GM23338 (cell line): Measurements from ENCODE around the gene TRAF4. TPM values are rescaled to one million over a fixed set of nuclear protein-coding genes. Genes with fewer than 3 reads are reported as not detected.
"Not testable (repeated sequence)": the region's sequence is repeated elsewhere in the genome, so short reads cannot be mapped to it uniquely, and the experiment has no call there.

Experiments used
- ATAC-seq: fragments of 200-7000 bp; cut with Tn5 transposase; 3 replicates; pipeline ENCODE4 v1.9.1; 2020
- DNase-seq: peaks from one replicate; pipeline ENCODE4 v3.0.0-alpha.2; 2015; ENCODE audit warnings: low spot score
- H2AFZ ChIP-seq: fragments of 200-600 bp; sonication (generic); 2 replicates; pipeline ENCODE4 v1.8.0; 2016; ENCODE audit warnings: antibody characterized with exemption, mild to moderate bottlenecking, moderate library complexity
- H3F3A ChIP-seq: fragments of 200-600 bp; sonication (generic); replicated peaks from 2 replicates; pipeline ENCODE4 v1.8.0; 2017; ENCODE audit warnings: antibody characterized with exemption, mixed run types, low read depth
- H3K27ac ChIP-seq: fragments of 200-600 bp; sonication (generic); 2 replicates; pipeline ENCODE4 v1.6.1; 2016; ENCODE audit warnings: low read depth
- H3K27me3 ChIP-seq: fragments of 200-600 bp; sonication (generic); 2 replicates; pipeline ENCODE4 v1.8.0; 2016; ENCODE audit warnings: mild to moderate bottlenecking, mixed run types, moderate library complexity; ENCODE audit not compliant: insufficient read depth
- H3K36me3 ChIP-seq: fragments of 200-600 bp; sonication (generic); 2 replicates; pipeline ENCODE4 v1.8.0; 2016; ENCODE audit warnings: mild to moderate bottlenecking; ENCODE audit not compliant: insufficient read depth
- H3K4me1 ChIP-seq: fragments of 200-600 bp; sonication (generic); 2 replicates; pipeline ENCODE4 v1.8.0; 2016; ENCODE audit warnings: mild to moderate bottlenecking, moderate library complexity; ENCODE audit not compliant: insufficient read depth
- H3K4me2 ChIP-seq: fragments of 200-600 bp; sonication (generic); 2 replicates; pipeline ENCODE4 v1.7.1; 2017; ENCODE audit warnings: mixed run types
- H3K4me3 ChIP-seq: fragments of 200-600 bp; sonication (generic); 2 replicates; pipeline ENCODE4 v1.6.1; 2016; ENCODE audit warnings: mixed run types
- H3K79me2 ChIP-seq: fragments of 200-600 bp; sonication (generic); replicated peaks from 2 replicates; pipeline ENCODE4 v1.8.0; 2017; ENCODE audit warnings: mild to moderate bottlenecking; ENCODE audit not compliant: insufficient read depth
- H3K9me2 ChIP-seq: fragments of 200-600 bp; sonication (generic); 2 replicates; pipeline ENCODE4 v1.8.0; 2017; ENCODE audit not compliant: insufficient read depth
- H4K20me1 ChIP-seq: fragments of 200-600 bp; sonication (generic); replicated peaks from 2 replicates; pipeline ENCODE4 v1.8.0; 2017; ENCODE audit warnings: mild to moderate bottlenecking; ENCODE audit not compliant: insufficient read depth
- H3K27ac Mint-ChIP-seq: 2 replicates; pipeline ENCODE4 v1.8.0; 2020; ENCODE audit warnings: inconsistent platforms, mild to moderate bottlenecking, moderate library complexity, mixed read lengths
- H3K27me3 Mint-ChIP-seq: 3 replicates; pipeline ENCODE4 v1.8.0; 2022; ENCODE audit warnings: low read depth, mild to moderate bottlenecking, moderate library complexity, mixed read lengths, inconsistent platforms; ENCODE audit not compliant: insufficient read depth, poor library complexity
- H3K36me3 Mint-ChIP-seq: 3 replicates; pipeline ENCODE4 v1.8.0; 2021; ENCODE audit warnings: low read depth, mild to moderate bottlenecking, inconsistent platforms, moderate library complexity, mixed read lengths
- H3K4me1 Mint-ChIP-seq: 3 replicates; pipeline ENCODE4 v1.8.0; 2020; ENCODE audit warnings: mild to moderate bottlenecking, inconsistent platforms, mixed read lengths
- H3K4me3 Mint-ChIP-seq: 3 replicates; pipeline ENCODE4 v1.8.0; 2021; ENCODE audit warnings: moderate library complexity, mild to moderate bottlenecking, inconsistent platforms, mixed read lengths
- H3K9me3 Mint-ChIP-seq: 3 replicates; pipeline ENCODE4 v1.8.0; 2020; ENCODE audit warnings: moderate library complexity, mild to moderate bottlenecking, inconsistent platforms, mixed read lengths
- EZH2 ChIP-seq: fragments of 200-600 bp; sonication (generic); IDR thresholded peaks from one replicate; pipeline ENCODE4 v1.8.0; 2017; ENCODE audit warnings: antibody characterized with exemption, mild to moderate bottlenecking, low read depth; ENCODE audit not compliant: unreplicated experiment
- ZNF331 ChIP-seq: fragments of 250-450 bp; sonication (Bioruptor Pico); IDR thresholded peaks from 2 replicates; pipeline ENCODE4 v1.5.0; 2020; ENCODE audit warnings: low read depth, mild to moderate bottlenecking, moderate library complexity
- polyA plus RNA-seq: library from polyadenylated mRNA; unstranded; fragments of >200 nt; fragmentation: Nextera tagmentation; extraction: Ambion mirVana; gene quantifications from 2 replicates; pipeline ENCODE4 v1.2.1, GENCODE V29; 2016
- total RNA-seq: library from RNA; depleted of rRNA; stranded (reverse); fragments of >200 nt; shearing (Covaris generic); gene quantifications from 2 replicates; pipeline ENCODE4 v1.2.3, GENCODE V29; 2014
- TF ChIP-seq, protein P1 (sequence below): fragments of 250-450 bp; sonication (Bioruptor Pico); IDR thresholded peaks from 2 replicates; pipeline ENCODE4 v1.5.0; 2020; ENCODE audit warnings: mild to moderate bottlenecking, moderate library complexity

The TRAF4 gene
- total and polyA plus RNA-seq, 2 experiments from 2014 or later, result 63.5 to 152 TPM

DNA sequence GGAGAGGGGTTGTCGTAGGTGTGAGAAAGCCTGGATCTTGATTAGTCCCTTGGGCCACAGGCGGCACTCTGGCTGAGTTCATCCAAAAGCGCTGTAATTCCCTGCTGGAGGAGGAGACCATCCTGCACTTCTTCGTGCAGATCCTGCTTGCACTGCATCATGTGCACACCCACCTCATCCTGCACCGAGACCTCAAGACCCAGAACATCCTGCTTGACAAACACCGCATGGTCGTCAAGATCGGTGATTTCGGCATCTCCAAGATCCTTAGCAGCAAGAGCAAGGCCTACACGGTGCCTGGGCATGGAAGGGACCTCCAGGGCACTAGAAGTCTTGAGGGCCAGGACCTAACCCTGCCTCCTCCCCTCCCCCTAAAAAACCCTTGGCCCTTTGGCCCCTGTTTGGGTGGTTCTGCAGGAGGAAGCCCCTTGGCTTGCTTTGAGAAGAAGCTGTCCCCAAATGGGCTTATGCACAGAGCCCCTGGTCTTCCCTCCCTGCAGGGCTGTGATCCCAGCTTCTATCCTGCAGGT is 9.0 kb upstream of the TRAF4 start:
- Mint-ChIP-seq H3K4me1 (peaks cover 2% of the 10 kb centered on the region), H3K27ac (no peak overlapping the region), H3K36me3 (peaks cover 36% of the 10 kb centered on the region), H3K4me3 (no peak overlapping the region), H3K9me3 (no peaks in the 10 kb centered on the region; the same call in 1 of the 3 replicates), H3K27me3 (peaks cover 7% of the 10 kb centered on the region)
- no peaks in the 10 kb centered on the region for H3K27me3 ChIP-seq
- H3K9me2 ChIP-seq, result no peaks in the 10 kb centered on the region
- H3K27ac ChIP-seq, result no peak overlapping the region
- TF ChIP-seq EZH2, result no peak
- DNase-seq (no peak), ATAC-seq (no peak)
- no peaks in the 10 kb centered on the region for H3K36me3 ChIP-seq
- no peaks in the 10 kb centered on the region for H3F3A ChIP-seq
- no peaks in the 10 kb centered on the region for H3K4me1 ChIP-seq
- H3K4me3 ChIP-seq, result no peak overlapping the region
- no peak overlapping the region for H2AFZ ChIP-seq
- H3K79me2 ChIP-seq, result no peaks in the 10 kb centered on the region; the same call in 1 of the 2 replicates
- H3K4me2 ChIP-seq, result no peak overlapping the region
- no peaks in the 10 kb centered on the region; the same call in 1 of the 2 replicates for H4K20me1 ChIP-seq

DNA sequence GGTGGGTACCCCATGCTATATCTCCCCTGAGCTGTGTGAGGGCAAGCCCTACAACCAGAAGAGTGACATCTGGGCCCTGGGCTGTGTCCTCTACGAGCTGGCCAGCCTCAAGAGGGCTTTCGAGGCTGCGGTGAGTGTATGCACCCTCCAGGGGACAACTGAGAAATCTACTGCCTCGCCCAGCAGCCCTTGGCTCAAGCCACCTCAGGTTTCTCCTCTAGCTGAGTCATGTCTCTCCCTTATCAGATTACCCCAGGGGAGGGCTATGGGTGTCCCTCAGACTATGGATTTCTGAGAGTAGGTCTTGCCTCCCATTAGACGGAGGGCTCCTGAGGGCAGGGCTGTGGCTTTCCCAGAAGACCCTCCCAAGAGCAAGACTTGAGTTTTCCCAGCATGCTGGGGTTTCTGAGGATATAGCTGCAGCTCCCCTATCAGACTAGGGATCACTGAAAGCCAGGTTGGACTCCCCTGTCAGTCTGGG is 8.5 kb upstream of the TRAF4 start:
- Mint-ChIP-seq H3K4me3 (no peak overlapping the region), H3K27me3 (peaks cover 7% of the 10 kb centered on the region), H3K9me3 (no peaks in the 10 kb centered on the region; the same call in 1 of the 3 replicates), H3K27ac (no peak overlapping the region), H3K36me3 (peaks cover 37% of the 10 kb centered on the region), H3K4me1 (no peaks in the 10 kb centered on the region; the same call in 2 of the 3 replicates)
- Histone ChIP-seq H3K27ac (no peak overlapping the region), H3F3A (no peaks in the 10 kb centered on the region), H2AFZ (no peak overlapping the region), H3K4me3 (no peak overlapping the region), H3K4me1 (no peaks in the 10 kb centered on the region), H3K4me2 (no peak overlapping the region), H3K9me2 (no peaks in the 10 kb centered on the region), H3K27me3 (no peaks in the 10 kb centered on the region), H4K20me1 (no peaks in the 10 kb centered on the region; the same call in 1 of the 2 replicates), H3K36me3 (no peaks in the 10 kb centered on the region), H3K79me2 (no peaks in the 10 kb centered on the region; the same call in 1 of the 2 replicates)
- ATAC-seq, result no peak; the same call in 2 of the 3 replicates
- no peak for DNase-seq
- TF ChIP-seq ZNF331 (CRISPR knock-in tag), result no peak
- TF ChIP-seq, protein P1, sequence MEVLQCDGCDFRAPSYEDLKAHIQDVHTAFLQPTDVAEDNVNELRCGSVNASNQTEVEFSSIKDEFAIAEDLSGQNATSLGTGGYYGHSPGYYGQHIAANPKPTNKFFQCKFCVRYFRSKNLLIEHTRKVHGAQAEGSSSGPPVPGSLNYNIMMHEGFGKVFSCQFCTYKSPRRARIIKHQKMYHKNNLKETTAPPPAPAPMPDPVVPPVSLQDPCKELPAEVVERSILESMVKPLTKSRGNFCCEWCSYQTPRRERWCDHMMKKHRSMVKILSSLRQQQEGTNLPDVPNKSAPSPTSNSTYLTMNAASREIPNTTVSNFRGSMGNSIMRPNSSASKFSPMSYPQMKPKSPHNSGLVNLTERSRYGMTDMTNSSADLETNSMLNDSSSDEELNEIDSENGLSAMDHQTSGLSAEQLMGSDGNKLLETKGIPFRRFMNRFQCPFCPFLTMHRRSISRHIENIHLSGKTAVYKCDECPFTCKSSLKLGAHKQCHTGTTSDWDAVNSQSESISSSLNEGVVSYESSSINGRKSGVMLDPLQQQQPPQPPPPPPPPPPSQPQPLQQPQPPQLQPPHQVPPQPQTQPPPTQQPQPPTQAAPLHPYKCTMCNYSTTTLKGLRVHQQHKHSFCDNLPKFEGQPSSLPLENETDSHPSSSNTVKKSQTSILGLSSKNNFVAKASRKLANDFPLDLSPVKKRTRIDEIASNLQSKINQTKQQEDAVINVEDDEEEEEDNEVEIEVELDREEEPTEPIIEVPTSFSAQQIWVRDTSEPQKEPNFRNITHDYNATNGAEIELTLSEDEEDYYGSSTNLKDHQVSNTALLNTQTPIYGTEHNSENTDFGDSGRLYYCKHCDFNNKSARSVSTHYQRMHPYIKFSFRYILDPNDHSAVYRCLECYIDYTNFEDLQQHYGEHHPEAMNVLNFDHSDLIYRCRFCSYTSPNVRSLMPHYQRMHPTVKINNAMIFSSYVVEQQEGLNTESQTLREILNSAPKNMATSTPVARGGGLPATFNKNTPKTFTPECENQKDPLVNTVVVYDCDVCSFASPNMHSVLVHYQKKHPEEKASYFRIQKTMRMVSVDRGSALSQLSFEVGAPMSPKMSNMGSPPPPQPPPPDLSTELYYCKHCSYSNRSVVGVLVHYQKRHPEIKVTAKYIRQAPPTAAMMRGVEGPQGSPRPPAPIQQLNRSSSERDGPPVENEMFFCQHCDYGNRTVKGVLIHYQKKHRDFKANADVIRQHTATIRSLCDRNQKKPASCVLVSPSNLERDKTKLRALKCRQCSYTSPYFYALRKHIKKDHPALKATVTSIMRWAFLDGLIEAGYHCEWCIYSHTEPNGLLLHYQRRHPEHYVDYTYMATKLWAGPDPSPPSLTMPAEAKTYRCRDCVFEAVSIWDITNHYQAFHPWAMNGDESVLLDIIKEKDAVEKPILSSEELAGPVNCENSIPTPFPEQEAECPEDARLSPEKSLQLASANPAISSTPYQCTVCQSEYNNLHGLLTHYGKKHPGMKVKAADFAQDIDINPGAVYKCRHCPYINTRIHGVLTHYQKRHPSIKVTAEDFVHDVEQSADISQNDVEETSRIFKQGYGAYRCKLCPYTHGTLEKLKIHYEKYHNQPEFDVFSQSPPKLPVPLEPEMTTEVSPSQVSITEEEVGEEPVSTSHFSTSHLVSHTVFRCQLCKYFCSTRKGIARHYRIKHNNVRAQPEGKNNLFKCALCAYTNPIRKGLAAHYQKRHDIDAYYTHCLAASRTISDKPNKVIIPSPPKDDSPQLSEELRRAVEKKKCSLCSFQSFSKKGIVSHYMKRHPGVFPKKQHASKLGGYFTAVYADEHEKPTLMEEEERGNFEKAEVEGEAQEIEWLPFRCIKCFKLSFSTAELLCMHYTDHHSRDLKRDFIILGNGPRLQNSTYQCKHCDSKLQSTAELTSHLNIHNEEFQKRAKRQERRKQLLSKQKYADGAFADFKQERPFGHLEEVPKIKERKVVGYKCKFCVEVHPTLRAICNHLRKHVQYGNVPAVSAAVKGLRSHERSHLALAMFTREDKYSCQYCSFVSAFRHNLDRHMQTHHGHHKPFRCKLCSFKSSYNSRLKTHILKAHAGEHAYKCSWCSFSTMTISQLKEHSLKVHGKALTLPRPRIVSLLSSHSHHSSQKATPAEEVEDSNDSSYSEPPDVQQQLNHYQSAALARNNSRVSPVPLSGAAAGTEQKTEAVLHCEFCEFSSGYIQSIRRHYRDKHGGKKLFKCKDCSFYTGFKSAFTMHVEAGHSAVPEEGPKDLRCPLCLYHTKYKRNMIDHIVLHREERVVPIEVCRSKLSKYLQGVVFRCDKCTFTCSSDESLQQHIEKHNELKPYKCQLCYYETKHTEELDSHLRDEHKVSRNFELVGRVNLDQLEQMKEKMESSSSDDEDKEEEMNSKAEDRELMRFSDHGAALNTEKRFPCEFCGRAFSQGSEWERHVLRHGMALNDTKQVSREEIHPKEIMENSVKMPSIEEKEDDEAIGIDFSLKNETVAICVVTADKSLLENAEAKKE (CRISPR knock-in tag), result no peak

DNA sequence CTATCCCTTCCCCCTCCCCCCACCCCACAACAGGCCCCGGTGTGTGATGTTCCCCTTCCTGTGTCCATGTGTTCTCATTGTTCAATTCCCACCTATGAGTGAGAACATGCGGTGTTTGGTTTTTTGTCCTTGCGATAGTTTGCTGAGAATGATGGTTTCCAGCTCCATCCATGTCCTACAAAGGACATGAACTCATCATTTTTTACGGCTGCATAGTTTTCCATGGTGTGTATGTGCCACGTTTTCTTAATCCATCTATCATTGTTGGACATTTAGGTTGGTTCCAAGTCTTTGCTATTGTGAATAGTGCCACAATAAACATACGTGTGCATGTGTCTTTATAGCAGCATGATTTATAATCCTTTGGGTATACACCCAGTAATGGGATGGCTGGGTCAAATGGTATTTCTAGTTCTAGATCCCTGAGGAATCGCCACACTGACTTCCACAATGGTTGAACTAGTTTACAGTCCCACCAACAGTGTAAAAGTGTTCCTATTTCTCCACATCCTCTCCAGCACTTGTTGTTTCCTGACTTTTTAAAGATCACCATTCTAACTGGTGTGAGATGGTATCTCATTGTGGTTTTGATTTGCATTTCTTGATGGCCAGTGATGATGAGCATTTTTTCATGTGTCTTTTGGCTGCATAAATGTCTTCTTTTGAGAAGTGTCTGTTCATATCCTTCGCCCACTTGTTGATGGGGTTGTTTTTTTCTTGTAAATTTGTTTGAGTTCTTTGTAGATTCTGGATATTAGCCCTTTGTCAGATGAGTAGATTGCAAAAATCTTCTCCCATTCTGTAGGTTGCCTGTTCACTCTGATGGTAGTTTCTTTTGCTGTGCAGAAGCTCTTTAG is 7.7 kb upstream of the TRAF4 start:
- H3K36me3 Mint-ChIP-seq, result peaks cover 37% of the 10 kb centered on the region
- H4K20me1 ChIP-seq, H3K79me2 ChIP-seq, H3K4me1 Mint-ChIP-seq, H3K36me3 ChIP-seq, H3K4me1 ChIP-seq, H3K4me2 ChIP-seq, H3K27ac Mint-ChIP-seq, H3K27me3 Mint-ChIP-seq, DNase-seq, H3K9me3 Mint-ChIP-seq, H3K27ac ChIP-seq, H3K9me2 ChIP-seq, ATAC-seq, H3K4me3 Mint-ChIP-seq, H2AFZ ChIP-seq, H3K27me3 ChIP-seq, H3K4me3 ChIP-seq, H3F3A ChIP-seq: not testable (repeated sequence)
